Upper lobe of left lung (tissue), 6 donors: Measurements from ENCODE around the gene SEMA3D. TPM values are rescaled to one million over a fixed set of nuclear protein-coding genes. Genes with fewer than 3 reads are reported as not detected.

Source experiments
- ATAC-seq, 2 donors: fragments of 200-7000 bp; cut with Tn5 transposase; one replicate each; pipeline ENCODE4 v1.9.1; 2022; ENCODE audit warnings: mild to moderate bottlenecking in 2 of 2, moderate library complexity in 2 of 2; ENCODE audit not compliant: low FRiP score in 2 of 2
- DNase-seq, 2 donors: peaks; one replicate each; pipeline ENCODE4 v3.0.0-alpha.2; 2019 to 2020
- H3K27ac ChIP-seq, 4 donors: fragments of 200-600 bp; sonication (generic); one replicate each; pipeline ENCODE4 v1.5.1; 2016 to 2019
- H3K27me3 ChIP-seq, 4 donors: fragments of 200-600 bp; sonication (generic); one replicate each; pipeline ENCODE4 v1.5.1; 2017 to 2019
- H3K36me3 ChIP-seq, 4 donors: fragments of 200-600 bp; sonication (generic); one replicate each; pipeline ENCODE4 v1.5.1; 2016 to 2019
- H3K4me1 ChIP-seq, 4 donors: fragments of 200-600 bp; sonication (generic); one replicate each; pipeline ENCODE4 v1.5.1; 2018 to 2019
- H3K4me3 ChIP-seq, 4 donors: fragments of 200-600 bp; sonication (generic); one replicate each; pipeline ENCODE4 v1.5.1; 2017 to 2019; ENCODE audit warnings: mild to moderate bottlenecking in 2 of 4, moderate library complexity in 1 of 4
- H3K9me3 ChIP-seq, 4 donors: fragments of 200-600 bp; sonication (generic); one replicate each; pipeline ENCODE4 v1.5.1; 2018 to 2019
- EP300 ChIP-seq, 4 donors: sonication (generic); formaldehyde crosslinking; IDR thresholded peaks; one replicate each; pipeline ENCODE4 v1.5.1; 2017; ENCODE audit warnings: antibody characterized with exemption in 4 of 4, control low read depth in 2 of 4
- POLR2A ChIP-seq, 4 donors: fragments of 450-650 bp; IDR thresholded peaks; one replicate each; pipeline ENCODE4 v1.5.1; 2016 to 2017; ENCODE audit warnings: antibody characterized with exemption in 4 of 4, mild to moderate bottlenecking in 2 of 4
- POLR2AphosphoS5 ChIP-seq, 2 donors: sonication (generic); formaldehyde crosslinking; IDR thresholded peaks; one replicate each; pipeline ENCODE4 v1.5.1; 2017; ENCODE audit warnings: antibody characterized with exemption in 2 of 2
- WGBS, 2 donors: methylation state at CpG; one replicate each; pipeline ENCODE4 v1.1.5; 2017 to 2018; 5-methylcytosine and 5-hydroxymethylcytosine counted together
- total RNA-seq, 6 donors: library from RNA; depleted of rRNA in 4 of 6; stranded (reverse); fragments of >200 nt in 4 of 6; gene quantifications; one replicate each; pipeline versions ENCODE4 v1.1.0 to v1.2.1, GENCODE V29; 2016 to 2021
- TF ChIP-seq, protein P1 (sequence below), 6 experiments: fragments of 450-650 bp in 4 of 6; fragments of 200-600 bp in 2 of 6; sonication (generic) in 2 of 6; IDR thresholded peaks; one replicate each; pipeline ENCODE4 v1.5.1; 2016 to 2019; ENCODE audit warnings: antibody characterized with exemption in 6 of 6
- donor health status: DM: no; HTN: no; CAD: no; lungs with moderate emphysema.
- donor health status: DM: no; HTN: yes; CAD: no; lungs with severe emphysema.

SEMA3D gene
- total RNA-seq, 6 donors from 2014 or later: 1.7 to 8.1 (median 3.5) TPM

GRCh38 chr7:85033263-85033662 is 153.6 kb downstream of the SEMA3D start:
- Histone ChIP-seq H3K4me1 (no peaks in the 10 kb centered on the region), H3K9me3 (no peaks in the 10 kb centered on the region), H3K4me3 (no peak overlapping the region), H3K36me3 (no peaks in the 10 kb centered on the region), H3K27me3 (no peaks in the 10 kb centered on the region), H3K27ac (no peak overlapping the region)
- WGBS, 2 donors: 63 to 65% methylated on average over 7 of the region's 7 CpGs
- ATAC-seq (no peak), DNase-seq (no peak)
- TF ChIP-seq, protein P1, sequence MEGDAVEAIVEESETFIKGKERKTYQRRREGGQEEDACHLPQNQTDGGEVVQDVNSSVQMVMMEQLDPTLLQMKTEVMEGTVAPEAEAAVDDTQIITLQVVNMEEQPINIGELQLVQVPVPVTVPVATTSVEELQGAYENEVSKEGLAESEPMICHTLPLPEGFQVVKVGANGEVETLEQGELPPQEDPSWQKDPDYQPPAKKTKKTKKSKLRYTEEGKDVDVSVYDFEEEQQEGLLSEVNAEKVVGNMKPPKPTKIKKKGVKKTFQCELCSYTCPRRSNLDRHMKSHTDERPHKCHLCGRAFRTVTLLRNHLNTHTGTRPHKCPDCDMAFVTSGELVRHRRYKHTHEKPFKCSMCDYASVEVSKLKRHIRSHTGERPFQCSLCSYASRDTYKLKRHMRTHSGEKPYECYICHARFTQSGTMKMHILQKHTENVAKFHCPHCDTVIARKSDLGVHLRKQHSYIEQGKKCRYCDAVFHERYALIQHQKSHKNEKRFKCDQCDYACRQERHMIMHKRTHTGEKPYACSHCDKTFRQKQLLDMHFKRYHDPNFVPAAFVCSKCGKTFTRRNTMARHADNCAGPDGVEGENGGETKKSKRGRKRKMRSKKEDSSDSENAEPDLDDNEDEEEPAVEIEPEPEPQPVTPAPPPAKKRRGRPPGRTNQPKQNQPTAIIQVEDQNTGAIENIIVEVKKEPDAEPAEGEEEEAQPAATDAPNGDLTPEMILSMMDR (IDR thresholded peaks at IDR 0.05): no peak
- TF ChIP-seq POLR2A (IDR thresholded peaks at IDR 0.05) (no peak), POLR2AphosphoS5 (IDR thresholded peaks at IDR 0.05) (no peak), EP300 (IDR thresholded peaks at IDR 0.05) (no peak)

- TF ChIP-seq EP300 (IDR thresholded peaks at IDR 0.05) (no peak), POLR2AphosphoS5 (IDR thresholded peaks at IDR 0.05) (no peak), POLR2A (IDR thresholded peaks at IDR 0.05) (no peak)
- TF ChIP-seq, protein P1 (IDR thresholded peaks at IDR 0.05): no peak
- 42 to 46% methylated on average over 3 of the region's 3 CpGs for WGBS, 2 donors
- Histone ChIP-seq H3K27me3 (no peaks in the 10 kb centered on the region), H3K9me3 (no peaks in the 10 kb centered on the region), H3K4me1 (no peaks in the 10 kb centered on the region), H3K36me3 (no peaks in the 10 kb centered on the region), H3K4me3 (no peak overlapping the region), H3K27ac (no peak overlapping the region)
- no peak for ATAC-seq
- no peak for DNase-seq
Observed at GRCh38 chr7:85031475-85031874, 155.4 kb downstream of the SEMA3D start.

DNA sequence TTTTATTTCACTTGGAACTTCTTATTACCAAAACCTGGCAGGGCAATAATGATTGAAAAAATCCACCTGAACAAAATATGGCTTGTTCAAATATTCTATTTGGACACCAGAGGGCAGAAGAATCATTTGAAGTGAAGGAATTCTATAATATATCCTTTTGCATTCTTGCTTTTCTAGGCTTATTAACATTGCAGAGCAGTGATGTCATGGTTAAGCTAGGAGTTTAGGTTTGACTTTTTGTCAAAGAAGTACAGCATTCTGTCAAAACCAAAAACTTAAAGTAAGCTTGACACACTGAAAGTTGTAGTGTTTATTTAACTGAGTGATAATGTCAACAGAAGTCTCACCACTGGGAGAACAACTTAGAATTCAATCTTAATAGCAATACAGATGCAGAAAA is 156.0 kb downstream of the SEMA3D start:
- Histone ChIP-seq H3K27me3 (no peaks in the 10 kb centered on the region), H3K27ac (no peak overlapping the region), H3K36me3 (no peaks in the 10 kb centered on the region), H3K9me3 (no peaks in the 10 kb centered on the region), H3K4me1 (no peaks in the 10 kb centered on the region), H3K4me3 (no peak overlapping the region)
- ATAC-seq (no peak), DNase-seq (no peak)
- TF ChIP-seq EP300 (IDR thresholded peaks at IDR 0.05): no peak
- TF ChIP-seq, protein P1 (IDR thresholded peaks at IDR 0.05): peak in 4 of 6 experiments; percentile 27 to 44 (median 39)
- no peak for TF ChIP-seq POLR2A (IDR thresholded peaks at IDR 0.05)
- TF ChIP-seq POLR2AphosphoS5 (IDR thresholded peaks at IDR 0.05): no peak

- no peak for DNase-seq
- Histone ChIP-seq H3K9me3 (no peaks in the 10 kb centered on the region), H3K4me3 (no peak overlapping the region), H3K36me3 (no peaks in the 10 kb centered on the region), H3K27me3 (no peaks in the 10 kb centered on the region), H3K4me1 (no peaks in the 10 kb centered on the region), H3K27ac (no peak overlapping the region)
- WGBS, 2 donors: 59 to 65% methylated on average over 3 of the region's 3 CpGs
- ATAC-seq: no peak
- no peak for TF ChIP-seq POLR2AphosphoS5 (IDR thresholded peaks at IDR 0.05)
- TF ChIP-seq EP300 (IDR thresholded peaks at IDR 0.05): no peak
- TF ChIP-seq, protein P1 (IDR thresholded peaks at IDR 0.05): no peak
- TF ChIP-seq POLR2A (IDR thresholded peaks at IDR 0.05): no peak
Observed at GRCh38 chr7:85025312-85025756, 161.5 kb downstream of the SEMA3D start.

- no peaks in the 10 kb centered on the region for H3K27me3 ChIP-seq
- H3K27ac ChIP-seq: no peak overlapping the region
- H3K4me1 ChIP-seq: no peaks in the 10 kb centered on the region
- WGBS, 2 donors: 79 to 80% methylated on average over 4 of the region's 4 CpGs
- H3K36me3 ChIP-seq: no peaks in the 10 kb centered on the region
- no peak for TF ChIP-seq POLR2A (IDR thresholded peaks at IDR 0.05)
- TF ChIP-seq POLR2AphosphoS5 (IDR thresholded peaks at IDR 0.05): no peak
- DNase-seq: no peak
- H3K9me3 ChIP-seq: no peaks in the 10 kb centered on the region
- no peak overlapping the region for H3K4me3 ChIP-seq
- ATAC-seq: no peak
Observed at GRCh38 chr7:85023916-85024315, 162.9 kb downstream of the SEMA3D start.
